ENCODE data around the gene IREB2.

IREB2 gene, protein sequence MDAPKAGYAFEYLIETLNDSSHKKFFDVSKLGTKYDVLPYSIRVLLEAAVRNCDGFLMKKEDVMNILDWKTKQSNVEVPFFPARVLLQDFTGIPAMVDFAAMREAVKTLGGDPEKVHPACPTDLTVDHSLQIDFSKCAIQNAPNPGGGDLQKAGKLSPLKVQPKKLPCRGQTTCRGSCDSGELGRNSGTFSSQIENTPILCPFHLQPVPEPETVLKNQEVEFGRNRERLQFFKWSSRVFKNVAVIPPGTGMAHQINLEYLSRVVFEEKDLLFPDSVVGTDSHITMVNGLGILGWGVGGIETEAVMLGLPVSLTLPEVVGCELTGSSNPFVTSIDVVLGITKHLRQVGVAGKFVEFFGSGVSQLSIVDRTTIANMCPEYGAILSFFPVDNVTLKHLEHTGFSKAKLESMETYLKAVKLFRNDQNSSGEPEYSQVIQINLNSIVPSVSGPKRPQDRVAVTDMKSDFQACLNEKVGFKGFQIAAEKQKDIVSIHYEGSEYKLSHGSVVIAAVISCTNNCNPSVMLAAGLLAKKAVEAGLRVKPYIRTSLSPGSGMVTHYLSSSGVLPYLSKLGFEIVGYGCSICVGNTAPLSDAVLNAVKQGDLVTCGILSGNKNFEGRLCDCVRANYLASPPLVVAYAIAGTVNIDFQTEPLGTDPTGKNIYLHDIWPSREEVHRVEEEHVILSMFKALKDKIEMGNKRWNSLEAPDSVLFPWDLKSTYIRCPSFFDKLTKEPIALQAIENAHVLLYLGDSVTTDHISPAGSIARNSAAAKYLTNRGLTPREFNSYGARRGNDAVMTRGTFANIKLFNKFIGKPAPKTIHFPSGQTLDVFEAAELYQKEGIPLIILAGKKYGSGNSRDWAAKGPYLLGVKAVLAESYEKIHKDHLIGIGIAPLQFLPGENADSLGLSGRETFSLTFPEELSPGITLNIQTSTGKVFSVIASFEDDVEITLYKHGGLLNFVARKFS

DNA sequence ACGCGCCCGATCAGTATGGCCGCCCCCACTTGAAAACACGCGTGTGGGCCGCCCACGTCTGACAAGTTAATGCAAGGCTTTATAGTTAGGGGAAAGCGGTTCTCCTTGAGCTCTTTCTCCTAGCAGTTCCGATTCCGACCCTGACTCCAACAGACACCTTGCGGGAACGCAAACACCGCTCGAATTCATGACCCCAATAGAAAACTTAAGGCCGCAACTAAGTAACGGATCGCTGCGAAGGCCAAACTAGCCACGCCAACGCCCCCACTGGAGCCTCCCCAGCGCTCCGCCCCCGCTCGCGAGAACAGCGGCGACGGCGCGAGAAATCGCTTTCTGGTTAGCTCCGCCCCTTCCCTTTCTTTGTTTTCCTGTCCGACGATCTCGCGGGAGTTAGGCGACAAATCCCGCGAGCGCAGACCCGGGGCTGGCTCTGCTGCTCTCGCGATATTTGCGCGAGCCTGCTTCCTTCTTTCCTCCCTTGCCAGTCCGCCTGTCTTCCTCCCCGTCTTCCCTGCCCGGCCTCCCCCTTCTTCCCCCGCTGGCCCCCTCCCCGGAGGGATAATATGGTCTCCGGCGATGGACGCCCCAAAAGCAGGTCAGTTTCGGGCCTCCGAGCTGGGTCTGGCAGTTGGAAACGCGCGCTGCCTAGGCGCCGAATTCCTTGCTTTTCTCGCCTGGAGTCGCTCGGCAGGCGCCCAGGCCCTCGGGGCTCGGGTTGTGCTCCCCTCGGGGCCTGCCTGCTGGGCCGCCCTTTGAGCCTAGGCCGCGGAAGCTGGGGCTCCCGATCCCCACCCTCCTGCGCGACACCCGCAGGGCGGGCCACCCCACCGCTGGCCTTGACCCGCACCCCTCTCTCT is at the start of gene IREB2:
Gene IREB2 (plus strand): TSS at position 455 of the 857 bp plus-strand sequence. CDS start 122 bp downstream, at position 577.
- H3K27me3 ChIP-seq (ENCODE audit: insufficient read depth, low read depth, severe bottlenecking): no peaks in the 10 kb centered on the region
- TF ChIP-seq, protein P1, sequence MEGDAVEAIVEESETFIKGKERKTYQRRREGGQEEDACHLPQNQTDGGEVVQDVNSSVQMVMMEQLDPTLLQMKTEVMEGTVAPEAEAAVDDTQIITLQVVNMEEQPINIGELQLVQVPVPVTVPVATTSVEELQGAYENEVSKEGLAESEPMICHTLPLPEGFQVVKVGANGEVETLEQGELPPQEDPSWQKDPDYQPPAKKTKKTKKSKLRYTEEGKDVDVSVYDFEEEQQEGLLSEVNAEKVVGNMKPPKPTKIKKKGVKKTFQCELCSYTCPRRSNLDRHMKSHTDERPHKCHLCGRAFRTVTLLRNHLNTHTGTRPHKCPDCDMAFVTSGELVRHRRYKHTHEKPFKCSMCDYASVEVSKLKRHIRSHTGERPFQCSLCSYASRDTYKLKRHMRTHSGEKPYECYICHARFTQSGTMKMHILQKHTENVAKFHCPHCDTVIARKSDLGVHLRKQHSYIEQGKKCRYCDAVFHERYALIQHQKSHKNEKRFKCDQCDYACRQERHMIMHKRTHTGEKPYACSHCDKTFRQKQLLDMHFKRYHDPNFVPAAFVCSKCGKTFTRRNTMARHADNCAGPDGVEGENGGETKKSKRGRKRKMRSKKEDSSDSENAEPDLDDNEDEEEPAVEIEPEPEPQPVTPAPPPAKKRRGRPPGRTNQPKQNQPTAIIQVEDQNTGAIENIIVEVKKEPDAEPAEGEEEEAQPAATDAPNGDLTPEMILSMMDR (IDR thresholded peaks at IDR 0.05; ENCODE audit: low read depth, low read length): 0 out of 2 replicates have a peak, but pooled peaks have one; percentile 0
- DNase-seq: peak; percentile 97
- H3K4me3 ChIP-seq (ENCODE audit: low read depth, low read length): peak within 1 kb of the TSS; percentile 77
- H3K36me3 ChIP-seq: peaks cover 34% of the 10 kb centered on the region
- no peaks in the 10 kb centered on the region for H3K9me3 ChIP-seq (ENCODE audit: severe bottlenecking)
- H3K27ac ChIP-seq: peak within 1 kb of the TSS; percentile 95

DNA sequence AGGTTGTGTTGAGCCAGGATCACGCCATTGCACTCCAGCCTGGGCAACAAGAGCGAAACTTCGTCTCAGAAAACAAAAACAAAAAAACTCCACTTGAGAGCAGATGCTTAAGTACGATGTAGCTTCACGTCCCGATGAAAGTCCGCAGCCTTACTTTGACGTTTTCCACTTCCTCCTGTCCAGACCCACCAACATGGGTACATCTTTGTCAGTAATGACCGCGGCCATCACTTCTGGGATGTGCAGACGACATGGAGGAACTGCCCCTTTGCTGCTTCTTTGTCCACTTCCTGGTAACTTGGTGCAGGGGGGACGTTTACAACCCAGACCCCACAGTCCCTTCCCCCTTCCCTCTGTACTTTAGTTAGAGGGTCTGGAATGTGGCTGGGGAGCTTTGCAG is 49.2 kb upstream of the IREB2 start:
- DNase-seq: no peak
- Histone ChIP-seq H3K27me3 (ENCODE audit: insufficient read depth, low read depth, severe bottlenecking) (no peaks in the 10 kb centered on the region), H3K9me3 (ENCODE audit: severe bottlenecking) (no peaks in the 10 kb centered on the region), H3K4me3 (ENCODE audit: low read depth, low read length) (no peak overlapping the region), H3K36me3 (no peaks in the 10 kb centered on the region), H3K27ac (no peak overlapping the region)
- TF ChIP-seq, protein P1 (IDR thresholded peaks at IDR 0.05; ENCODE audit: low read depth, low read length): no peak

DNA sequence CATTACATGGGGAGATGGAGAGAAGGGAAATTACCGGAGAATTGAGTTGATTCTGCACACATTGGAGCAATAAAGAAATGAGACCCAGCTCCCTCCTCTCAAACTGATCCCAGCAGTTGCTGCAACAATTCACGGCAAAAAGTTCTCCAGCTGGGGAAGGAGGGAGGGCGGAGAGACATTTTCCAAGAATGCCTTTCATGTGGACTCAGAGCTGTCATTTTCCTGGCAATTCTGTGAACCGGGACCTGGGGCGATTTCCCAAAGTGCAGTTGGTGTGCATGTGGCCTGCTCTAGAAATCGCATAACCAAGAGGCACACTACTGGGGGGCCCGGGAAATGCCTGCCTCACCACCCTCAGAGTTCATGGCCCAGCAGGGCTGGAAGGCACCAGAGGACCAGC is 48.7 kb upstream of the IREB2 start:
- no peak for DNase-seq
- Histone ChIP-seq H3K27ac (no peak overlapping the region), H3K9me3 (ENCODE audit: severe bottlenecking) (no peaks in the 10 kb centered on the region), H3K4me3 (ENCODE audit: low read depth, low read length) (no peak overlapping the region), H3K27me3 (ENCODE audit: insufficient read depth, low read depth, severe bottlenecking) (no peaks in the 10 kb centered on the region), H3K36me3 (no peaks in the 10 kb centered on the region)
- TF ChIP-seq, protein P1 (IDR thresholded peaks at IDR 0.05; ENCODE audit: low read depth, low read length): no peak

DNA sequence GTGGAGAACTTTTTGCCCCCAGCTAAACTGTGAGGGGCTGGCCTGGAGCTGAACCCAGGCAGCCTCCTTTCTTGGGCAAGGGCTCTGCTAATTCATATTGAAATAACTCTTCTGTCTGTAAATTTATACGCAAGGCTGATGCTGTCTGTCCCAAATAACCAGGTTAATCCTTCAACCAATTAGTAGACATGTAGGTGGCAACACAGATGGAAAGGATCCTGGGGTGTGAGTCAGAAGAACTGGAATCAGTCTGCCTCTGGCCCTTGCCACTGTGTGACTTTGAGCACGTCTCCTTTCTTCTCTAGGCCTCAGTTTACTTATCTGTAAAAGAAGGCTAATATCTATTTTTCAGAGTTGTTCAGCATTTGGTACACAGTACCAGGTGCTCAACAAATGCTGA is 48.3 kb upstream of the IREB2 start:
- TF ChIP-seq, protein P1 (IDR thresholded peaks at IDR 0.05; ENCODE audit: low read depth, low read length): no peak
- Histone ChIP-seq H3K9me3 (ENCODE audit: severe bottlenecking) (no peaks in the 10 kb centered on the region), H3K27me3 (ENCODE audit: insufficient read depth, low read depth, severe bottlenecking) (no peaks in the 10 kb centered on the region), H3K36me3 (no peaks in the 10 kb centered on the region), H3K4me3 (ENCODE audit: low read depth, low read length) (no peak overlapping the region), H3K27ac (no peak overlapping the region)
- DNase-seq: no peak

DNA sequence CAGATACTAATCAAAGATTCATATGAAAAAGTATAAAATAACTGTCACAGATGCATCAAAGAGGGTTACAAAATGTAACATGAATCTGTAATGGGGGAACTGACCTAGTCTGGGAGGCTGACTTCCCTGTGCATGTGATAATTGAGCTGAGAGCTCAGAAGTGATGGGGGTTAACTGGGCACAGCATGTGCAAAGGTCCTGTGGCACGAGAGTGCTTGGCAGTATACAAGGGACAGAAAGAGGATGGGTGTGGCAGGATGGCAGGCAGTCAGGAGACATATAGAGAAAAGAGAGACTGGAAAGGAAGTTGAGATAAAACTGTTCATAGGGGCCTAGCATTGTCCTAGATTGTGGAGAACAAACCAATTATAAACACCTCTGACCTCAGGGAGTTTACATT is 47.8 kb upstream of the IREB2 start:
- no peaks in the 10 kb centered on the region for H3K27me3 ChIP-seq (ENCODE audit: insufficient read depth, low read depth, severe bottlenecking)
- no peaks in the 10 kb centered on the region for H3K36me3 ChIP-seq
- no peak overlapping the region for H3K27ac ChIP-seq
- no peak overlapping the region for H3K4me3 ChIP-seq (ENCODE audit: low read depth, low read length)
- DNase-seq: no peak
- no peaks in the 10 kb centered on the region for H3K9me3 ChIP-seq (ENCODE audit: severe bottlenecking)
- TF ChIP-seq, protein P1 (IDR thresholded peaks at IDR 0.05; ENCODE audit: low read depth, low read length): no peak

Data from WERI-Rb-1 (cell line).